ENCODE measurements around the gene TMEM82. TPM values are rescaled to one million over a fixed set of nuclear protein-coding genes. Genes with fewer than 3 reads are reported as not detected.

TMEM82 gene
- total RNA-seq, 1 donor from 2014 or later, result not detected

DNA sequence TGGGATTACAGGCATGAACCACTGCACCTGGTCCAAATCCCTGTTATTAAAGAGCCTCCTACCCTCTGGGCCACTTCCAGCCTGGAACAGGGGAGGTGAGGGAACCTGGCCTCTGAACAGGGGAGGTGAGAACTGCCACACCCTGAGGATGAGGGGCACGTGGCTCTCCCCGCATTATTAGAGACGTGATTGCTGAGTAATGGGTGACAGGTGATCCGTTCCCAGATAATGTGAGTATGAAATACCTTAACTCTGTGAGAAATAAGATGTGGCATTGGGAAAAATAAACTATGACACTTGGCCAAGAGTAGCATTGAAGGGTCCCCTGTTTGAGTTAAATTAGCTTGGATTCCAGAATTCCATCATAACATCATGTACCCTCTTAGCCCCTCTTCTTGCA is 19.9 kb upstream of the TMEM82 start:
- H3K4me3 ChIP-seq, result no peak overlapping the region
- H3K9me3 ChIP-seq, result no peaks in the 10 kb centered on the region
- H3K27me3 ChIP-seq, result no peaks in the 10 kb centered on the region
- H3K36me3 ChIP-seq, result peaks cover 78% of the 10 kb centered on the region
- no peak for ATAC-seq
- TF ChIP-seq CTCF (IDR thresholded peaks at IDR 0.05), result no peak
- intact Hi-C loops (cut with DNase I), result no loop called here
- DNase-seq, result no peak
- peaks cover 11% of the 10 kb centered on the region for H3K4me1 ChIP-seq
- no peak overlapping the region for H3K27ac ChIP-seq

DNA sequence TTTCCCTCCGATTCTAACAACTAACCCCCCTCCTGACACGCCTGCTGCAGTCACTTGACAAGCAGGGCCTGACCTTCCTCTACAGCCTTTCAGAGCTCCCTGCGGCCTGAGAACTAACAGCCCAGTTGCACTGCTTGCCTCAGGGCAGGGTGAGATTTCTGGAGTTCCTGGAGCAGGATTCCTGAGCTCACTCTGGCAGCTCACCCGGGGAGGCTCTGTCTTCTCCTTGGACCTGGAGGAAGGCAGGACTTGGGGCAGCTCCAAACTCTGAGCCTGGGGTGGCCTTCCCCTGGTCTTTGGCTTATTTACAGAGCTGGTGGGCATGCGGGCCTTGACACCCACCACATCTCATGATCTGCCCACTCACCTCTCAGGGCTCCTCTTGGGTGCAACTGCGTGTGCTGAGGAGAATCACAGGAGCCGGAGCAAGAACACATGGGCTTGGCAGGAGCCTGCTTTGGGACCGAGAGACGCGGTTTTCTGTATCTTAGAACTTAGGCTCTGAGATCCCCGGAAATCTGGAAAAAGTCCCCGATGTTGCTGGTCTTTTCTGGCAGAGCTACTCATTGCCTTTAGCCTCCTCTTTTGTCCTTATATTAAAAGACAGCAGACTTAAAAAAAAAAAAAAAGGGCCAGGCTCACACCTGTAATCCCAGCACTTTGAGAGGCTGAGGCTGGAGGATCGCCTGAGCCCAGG is 19.3 kb upstream of the TMEM82 start:
- DNase-seq, result no peak
- intact Hi-C loops (cut with DNase I), result no loop called here
- Histone ChIP-seq H3K27ac (no peak overlapping the region), H3K4me1 (peaks cover 5% of the 10 kb centered on the region), H3K4me3 (no peak overlapping the region), H3K9me3 (no peaks in the 10 kb centered on the region), H3K27me3 (no peaks in the 10 kb centered on the region), H3K36me3 (peaks cover 83% of the 10 kb centered on the region)
- no peak for TF ChIP-seq CTCF (IDR thresholded peaks at IDR 0.05)
- ATAC-seq, result no peak

- no peak for TF ChIP-seq CTCF (IDR thresholded peaks at IDR 0.05)
- H3K9me3 ChIP-seq, result no peaks in the 10 kb centered on the region
- H3K27ac ChIP-seq, result no peak overlapping the region
- no peaks in the 10 kb centered on the region for H3K27me3 ChIP-seq
- DNase-seq (no peak), ATAC-seq (no peak)
- intact Hi-C loops (cut with DNase I), result no loop called here
- no peak overlapping the region for H3K4me3 ChIP-seq
- peaks cover 91% of the 10 kb centered on the region for H3K36me3 ChIP-seq
- H3K4me1 ChIP-seq, result no peaks in the 10 kb centered on the region
Measured at GRCh38 chr1:15723631-15724246, 18.6 kb upstream of the TMEM82 start.

DNA sequence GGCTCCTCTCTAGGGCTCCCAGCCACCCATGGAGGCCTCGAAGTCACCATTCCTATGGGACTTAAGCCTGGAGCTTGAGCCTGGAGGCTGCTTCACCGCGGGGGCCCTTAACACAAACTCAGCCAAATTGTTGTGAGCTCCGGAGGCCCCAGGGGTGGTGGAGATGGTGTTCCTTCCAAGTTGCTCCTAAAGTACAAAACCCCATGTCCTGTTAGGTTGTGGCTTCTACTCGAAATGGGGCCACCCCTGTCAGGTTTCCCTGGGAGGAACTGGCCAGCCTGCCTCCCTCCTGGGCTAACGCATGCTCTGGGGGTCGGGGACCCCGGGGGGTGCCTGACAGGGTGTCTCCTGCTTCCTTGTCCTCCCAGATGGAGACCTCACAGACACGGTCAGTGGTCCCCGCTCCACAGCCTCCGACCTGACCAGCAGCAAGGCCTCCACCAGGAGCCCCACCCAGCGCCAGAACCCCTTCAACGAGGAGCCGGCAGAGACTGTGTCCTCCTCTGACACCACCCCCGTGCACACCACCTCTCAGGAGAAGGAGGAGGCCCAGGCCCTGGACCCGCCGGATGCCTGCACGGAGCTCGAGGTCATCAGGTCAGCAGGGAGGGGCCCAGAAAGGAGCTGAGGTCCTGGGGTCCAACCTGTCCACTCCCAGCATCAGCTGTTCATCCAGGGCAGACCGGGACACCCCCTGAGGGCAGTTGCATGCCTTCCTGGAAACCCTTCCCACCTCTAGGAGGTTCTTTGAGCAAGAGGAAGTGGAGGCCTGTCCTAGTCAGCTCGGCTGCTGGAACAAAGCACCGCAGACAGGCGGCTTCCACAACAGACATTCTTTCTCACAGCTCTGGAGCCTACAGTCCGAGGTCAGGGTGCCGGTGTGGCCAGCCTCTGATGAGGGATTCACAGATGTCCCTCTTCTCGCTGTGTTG is 17.1 kb upstream of the TMEM82 start:
- no peaks in the 10 kb centered on the region for H3K9me3 ChIP-seq
- peaks cover 91% of the 10 kb centered on the region for H3K36me3 ChIP-seq
- DNase-seq, result no peak
- H3K4me1 ChIP-seq, result no peaks in the 10 kb centered on the region
- intact Hi-C loops (cut with DNase I), result no loop called here
- no peaks in the 10 kb centered on the region for H3K27me3 ChIP-seq
- ATAC-seq, result no peak
- no peak overlapping the region for H3K4me3 ChIP-seq
- H3K27ac ChIP-seq, result no peak overlapping the region
- no peak for TF ChIP-seq CTCF (IDR thresholded peaks at IDR 0.05)

GRCh38 chr1:15726508-15726907 is 15.8 kb upstream of the TMEM82 start:
- no peak overlapping the region for H3K27ac ChIP-seq
- H3K4me3 ChIP-seq, result no peak overlapping the region
- no peak for ATAC-seq
- H3K4me1 ChIP-seq, result no peaks in the 10 kb centered on the region
- DNase-seq, result no peak
- no peaks in the 10 kb centered on the region for H3K27me3 ChIP-seq
- intact Hi-C loops (cut with DNase I), result no loop called here
- TF ChIP-seq CTCF (IDR thresholded peaks at IDR 0.05), result no peak
- peaks cover 91% of the 10 kb centered on the region for H3K36me3 ChIP-seq
- H3K9me3 ChIP-seq, result no peaks in the 10 kb centered on the region

Data from upper lobe of right lung (tissue), 1 donor.